HepG2 (cell line): Measurements from ENCODE around the gene MZF1. TPM values are rescaled to one million over a fixed set of nuclear protein-coding genes. Genes with fewer than 3 reads are reported as not detected.
A peak's percentile ranks its signal among the peaks of the same experiment; 100 is the strongest.

Experiments used
- CBX1 ChIP-seq: IDR thresholded peaks from one replicate; pipeline ENCODE4 v1.6.1; 2016; ENCODE audit warnings: antibody characterized with exemption, low read depth
- DNMT3B ChIP-seq: conservative IDR thresholded peaks from 2 replicates; pipeline ENCODE4 v1.6.1; 2016; ENCODE audit warnings: missing biosample characterization, control low read depth
- KMT2B ChIP-seq: IDR thresholded peaks from 2 replicates; pipeline ENCODE4 v1.6.1; 2016; ENCODE audit warnings: missing genetic modification reagents, missing compliant biosample characterization
- MEIS2 ChIP-seq: sonication (generic); formaldehyde crosslinking; IDR thresholded peaks from 2 replicates; pipeline ENCODE4 v1.9.0; 2021; ENCODE audit warnings: mild to moderate bottlenecking, missing genetic modification reagents
- MXD4 ChIP-seq: IDR thresholded peaks from 2 replicates; pipeline ENCODE4 v1.6.1; 2016; ENCODE audit warnings: mild to moderate bottlenecking, missing biosample characterization, missing genetic modification reagents
- NR0B2 ChIP-seq: sonication (generic); formaldehyde crosslinking; IDR thresholded peaks from 2 replicates; pipeline ENCODE4 v1.4.0; 2020; ENCODE audit warnings: mild to moderate bottlenecking, missing genetic modification reagents
- PATZ1 ChIP-seq: sonication (generic); formaldehyde crosslinking; IDR thresholded peaks from 2 replicates; pipeline ENCODE4 v1.4.0; 2020; ENCODE audit warnings: missing genetic modification reagents
- SP4 ChIP-seq: sonication (generic); formaldehyde crosslinking; IDR thresholded peaks from 2 replicates; pipeline ENCODE4 v1.8.1; 2023; ENCODE audit warnings: mild to moderate bottlenecking, missing genetic modification reagents
- TEAD3 ChIP-seq: optimal IDR thresholded peaks from 2 replicates; pipeline ENCODE3; 2016; ENCODE audit warnings: borderline replicate concordance
- THAP9 ChIP-seq: sonication (generic); formaldehyde crosslinking; IDR thresholded peaks from 2 replicates; pipeline ENCODE4; 2020; ENCODE audit warnings: missing genetic modification reagents, mild to moderate bottlenecking, borderline replicate concordance
- ZBTB2 ChIP-seq: sonication (generic); formaldehyde crosslinking; IDR thresholded peaks from 2 replicates; pipeline ENCODE4 v1.8.0; 2022; ENCODE audit warnings: low read depth, missing genetic modification reagents
- ZBTB44 ChIP-seq: sonication (generic); formaldehyde crosslinking; IDR thresholded peaks from 2 replicates; pipeline ENCODE4 v1.4.0; 2020; ENCODE audit warnings: missing genetic modification reagents
- ZBTB7A ChIP-seq: sonication (generic); formaldehyde crosslinking; IDR thresholded peaks from 2 replicates; pipeline ENCODE4 v1.8.0; 2022; ENCODE audit warnings: mild to moderate bottlenecking, missing genetic modification reagents
- ZFP82 ChIP-seq: sonication (generic); formaldehyde crosslinking; IDR thresholded peaks from 2 replicates; pipeline ENCODE4 v1.5.1; 2020; ENCODE audit warnings: mild to moderate bottlenecking, missing genetic modification reagents, borderline replicate concordance
- ZFP90 ChIP-seq: sonication (generic); formaldehyde crosslinking; IDR thresholded peaks from 2 replicates; pipeline ENCODE4 v1.8.0; 2022; ENCODE audit warnings: missing genetic modification reagents, mild to moderate bottlenecking, inconsistent platforms, borderline replicate concordance
- ZNF24 ChIP-seq: fragments of 450-650 bp; IDR thresholded peaks from 2 replicates; pipeline ENCODE4 v1.6.1; 2017; ENCODE audit warnings: antibody characterized with exemption, mild to moderate bottlenecking
- ZNF275 ChIP-seq: sonication (generic); formaldehyde crosslinking; IDR thresholded peaks from 2 replicates; pipeline ENCODE4 v1.8.0; 2022; ENCODE audit warnings: missing genetic modification reagents, mild to moderate bottlenecking, inconsistent platforms, borderline replicate concordance
- ZNF354B ChIP-seq: sonication (generic); formaldehyde crosslinking; IDR thresholded peaks from 2 replicates; pipeline ENCODE4 v1.8.0; 2022; ENCODE audit warnings: mild to moderate bottlenecking, missing genetic modification reagents
- ZNF703 ChIP-seq: sonication (generic); formaldehyde crosslinking; IDR thresholded peaks from 2 replicates; pipeline ENCODE4 v1.5.1; 2020; ENCODE audit warnings: missing genetic modification reagents, mild to moderate bottlenecking, moderate library complexity, borderline replicate concordance
- polyA plus RNA-seq, 8 experiments: library from polyadenylated mRNA; depleted of rRNA in 3 of 8; stranded (reverse) in 7 of 8; unstranded in 1 of 8; fragments of >200 nt; fragmentation: Illumina TruSeq in 4 of 8; extraction: Trizol in 4 of 8; gene quantifications; 2 replicates each; pipeline versions ENCODE4 v1.2.1 to v1.2.3, GENCODE V29; 2011 to 2016; ENCODE audit warnings: low read depth in 4 of 8, missing spikeins in 1 of 8, mixed read lengths in 1 of 8; ENCODE audit not compliant: insufficient read depth in 1 of 8
- total RNA-seq, 5 experiments: library from RNA; depleted of rRNA; stranded (reverse); fragments of >200 nt; fragmentation: Illumina TruSeq; extraction: Trizol; gene quantifications; 2 replicates each; pipeline ENCODE4 v1.2.3, GENCODE V29; 2016; ENCODE audit warnings: low read depth in 1 of 5

The MZF1 gene
- total and polyA plus RNA-seq, 2 of the 13 experiments (the other 11 are each of a cell fraction or from before 2014, with no cell fraction given): 3.1 to 8.1 TPM

DNA sequence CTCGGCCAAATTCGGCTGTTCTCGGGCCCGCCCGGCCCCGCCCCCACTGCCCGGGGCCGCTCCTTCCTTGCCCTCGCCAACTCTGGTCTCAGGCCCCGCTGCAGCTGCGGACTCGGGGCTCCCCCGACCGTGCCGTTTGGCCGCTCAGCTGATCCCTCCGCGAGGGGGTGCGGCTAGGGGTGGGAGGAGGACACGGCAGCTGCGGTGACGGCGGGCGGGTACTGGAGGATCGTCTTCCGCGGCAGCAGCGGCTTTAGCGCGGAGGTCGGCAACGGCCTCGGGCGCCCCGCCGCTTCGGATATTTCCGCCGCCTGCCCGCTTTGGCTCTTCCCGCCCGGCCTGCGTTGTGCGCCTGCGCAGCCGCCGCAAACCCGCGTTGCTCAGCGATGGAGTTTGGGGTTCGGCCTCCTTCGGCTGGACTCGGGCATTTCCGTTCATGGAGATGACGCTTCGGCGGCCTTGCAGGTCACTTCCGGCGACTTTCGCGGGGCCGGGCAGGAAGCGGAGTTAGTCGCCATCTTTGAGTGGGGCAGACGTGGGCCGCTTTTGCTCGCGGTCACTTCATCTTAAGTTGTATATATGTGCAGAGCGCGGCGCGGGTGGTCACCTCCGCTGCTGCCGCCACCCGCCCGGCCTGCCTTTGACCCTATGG is 14.4 kb downstream of the MZF1 start (continued):
- 0 out of 2 replicates have a peak, but pooled peaks have one; percentile 24 for TF ChIP-seq MXD4 (CRISPR knock-in tag)
- TF ChIP-seq ZNF275 (CRISPR knock-in tag): peak; percentile 77; the same call in 1 of the 2 replicates
- peak; percentile 64; the same call in 1 of the 2 replicates for TF ChIP-seq NR0B2
- TF ChIP-seq ZBTB44: peak; percentile 77; the same call in 1 of the 2 replicates
- peak; percentile 92 for TF ChIP-seq MEIS2 (CRISPR knock-in tag)
- TF ChIP-seq KMT2B (CRISPR knock-in tag): peak; percentile 59; the same call in 1 of the 2 replicates
- no peak for TF ChIP-seq ZNF354B
- peak; percentile 83 for TF ChIP-seq ZBTB2 (CRISPR knock-in tag)
- peak; percentile 52; the same call in 1 of the 2 replicates for TF ChIP-seq SP4 (CRISPR knock-in tag)
- peak; percentile 80; the same call in 1 of the 2 replicates for TF ChIP-seq ZFP90
- TF ChIP-seq ZNF24: no peak
- peak; percentile 67 for TF ChIP-seq CBX1
- 0 out of 2 replicates have a peak, but pooled peaks have one; percentile 31 for TF ChIP-seq ZFP82 (CRISPR knock-in tag)
- no peak for TF ChIP-seq ZNF703
- peak; percentile 44 for TF ChIP-seq PATZ1 (CRISPR knock-in tag)
- TF ChIP-seq DNMT3B (CRISPR knock-in tag): no peak
- TF ChIP-seq THAP9 (CRISPR knock-in tag): peak; percentile 88; the same call in 1 of the 2 replicates
- no peak for TF ChIP-seq ZBTB7A (CRISPR knock-in tag)
- no peak for TF ChIP-seq TEAD3 (CRISPR knock-in tag)
